Measurements from ENCODE around the gene CDCA5.
A peak's percentile ranks its signal among the peaks of the same experiment; 100 is the strongest.
"Not testable (repeated sequence)": the region's sequence is repeated elsewhere in the genome, so short reads cannot be mapped to it uniquely, and the experiment has no call there.

Gene CDCA5

DNA sequence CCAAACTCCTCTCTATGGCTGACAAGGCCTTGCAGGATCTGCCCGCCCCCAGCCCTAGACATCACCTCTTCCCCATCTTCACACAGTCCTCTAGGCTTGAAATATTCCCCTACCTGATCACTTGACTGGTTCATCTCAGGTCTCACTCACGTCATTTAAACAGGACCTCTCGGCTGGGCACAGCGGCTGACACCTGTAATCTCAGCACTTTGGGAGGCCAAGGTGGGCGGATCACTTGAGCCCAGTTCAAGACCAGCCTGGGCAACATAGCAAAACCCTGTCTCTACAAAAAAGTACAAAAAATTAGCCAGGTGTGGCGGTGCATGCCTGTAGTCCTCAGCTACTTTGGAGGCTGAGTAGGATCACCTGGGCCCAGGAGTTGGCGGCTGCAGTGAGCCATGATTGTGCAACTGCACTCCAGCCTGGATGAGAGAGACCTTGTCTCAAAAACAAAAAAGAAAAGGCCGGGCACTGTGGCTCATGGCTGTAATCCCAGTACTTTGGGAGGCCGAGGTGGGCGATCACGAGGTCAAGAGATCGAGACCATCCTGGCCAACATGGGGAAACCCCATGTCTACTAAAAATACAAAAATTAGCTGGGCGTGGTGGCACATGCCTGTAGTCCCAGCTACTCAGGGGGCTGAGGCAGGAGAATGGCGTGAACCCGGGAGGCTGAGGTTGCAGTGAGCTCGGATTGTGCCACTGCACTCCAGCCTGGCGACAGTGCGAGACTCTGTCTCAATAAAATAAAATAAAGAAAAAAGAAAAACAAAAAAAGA is 35.2 kb upstream of the CDCA5 start:
- not testable (repeated sequence) for DNase-seq

DNA sequence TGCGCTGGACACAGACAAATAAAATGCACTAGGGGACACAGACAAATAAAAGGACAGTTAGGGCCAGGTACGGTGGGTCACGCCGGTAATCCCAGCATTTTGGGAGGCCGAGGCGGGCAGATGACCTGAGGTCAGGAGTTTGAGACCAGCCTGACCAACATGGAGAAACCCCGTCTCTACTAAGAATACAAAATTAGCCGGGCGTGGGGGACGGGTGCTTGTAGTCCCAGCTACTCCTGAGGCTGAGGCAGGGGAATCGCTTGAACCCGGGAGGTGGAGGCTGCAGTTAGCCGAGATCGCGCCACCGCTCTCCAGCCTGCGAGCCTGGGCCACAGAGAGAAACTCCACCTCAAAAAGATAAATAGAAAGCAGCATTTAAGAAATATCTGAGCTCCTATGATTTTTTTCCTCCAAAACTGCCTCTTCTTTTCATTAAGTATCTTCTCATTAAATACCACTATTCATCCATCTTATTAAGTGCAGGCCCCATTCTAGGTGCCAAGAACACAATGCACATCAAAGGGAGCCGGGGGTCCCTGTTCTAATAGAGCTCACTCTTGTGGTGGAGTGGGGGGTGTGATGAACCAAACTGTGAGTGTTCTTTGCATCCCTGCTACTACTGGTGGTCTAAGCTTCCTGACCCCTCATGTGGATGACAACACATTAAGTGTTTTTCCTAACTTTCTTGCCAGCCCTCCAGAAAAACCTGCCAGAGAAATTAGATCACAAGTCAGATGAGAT is 34.4 kb upstream of the CDCA5 start:
- no peak for DNase-seq

- peak; percentile 98 to 100 (median 100) for DNase-seq
Observed at GRCh38 chr11:65117206-65118096, 33.6 kb upstream of the CDCA5 start, which contains the start of gene ZNHIT2. Gene ZNHIT2, minus strand, starts transcription at chr11:65117701. Its CDS starts 48 bp downstream, at chr11:65117653.

DNA sequence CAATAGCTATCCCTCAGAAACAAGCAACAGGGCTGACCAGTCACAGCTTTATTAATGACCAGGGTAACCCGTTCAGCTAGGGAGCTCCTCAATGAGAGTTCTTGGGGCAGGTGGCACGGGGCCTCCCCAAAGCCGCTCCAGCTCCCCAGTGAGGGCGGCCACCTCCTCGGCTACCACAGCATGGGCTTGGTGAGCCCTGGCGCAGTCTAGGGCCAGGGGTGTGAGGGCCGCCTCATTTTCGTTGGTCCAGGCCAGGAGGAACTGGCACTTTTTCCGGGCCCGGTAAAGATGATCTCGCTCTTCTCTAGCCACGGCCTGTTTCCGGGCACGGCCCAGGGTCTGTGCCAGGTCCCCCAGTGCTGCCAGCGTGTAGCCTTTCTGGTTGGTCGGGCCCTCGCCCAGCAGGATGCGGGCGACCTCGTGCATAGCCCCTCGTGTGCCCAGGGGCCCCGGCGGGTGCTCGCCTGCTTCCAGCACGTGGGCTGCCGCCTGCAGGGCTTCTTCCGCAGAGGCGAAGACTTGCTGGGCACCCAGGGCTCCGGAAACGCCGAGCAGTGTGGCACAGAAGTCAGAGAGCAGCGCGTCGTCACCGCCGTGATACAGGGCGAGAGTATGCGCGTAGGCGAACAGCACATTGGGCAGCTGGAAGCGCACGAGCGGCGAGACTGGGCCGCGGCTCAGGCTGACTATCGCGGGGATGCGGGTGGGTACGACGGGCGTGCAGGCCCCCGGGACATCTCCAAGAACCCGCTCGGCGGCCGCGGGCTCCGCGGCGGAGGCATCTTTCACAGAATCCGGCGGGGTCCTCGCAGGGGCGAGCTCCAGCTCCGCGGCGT is 32.7 kb upstream of the CDCA5 start:
- DNase-seq, result peak; percentile 52 to 74 (median 60)

DNA sequence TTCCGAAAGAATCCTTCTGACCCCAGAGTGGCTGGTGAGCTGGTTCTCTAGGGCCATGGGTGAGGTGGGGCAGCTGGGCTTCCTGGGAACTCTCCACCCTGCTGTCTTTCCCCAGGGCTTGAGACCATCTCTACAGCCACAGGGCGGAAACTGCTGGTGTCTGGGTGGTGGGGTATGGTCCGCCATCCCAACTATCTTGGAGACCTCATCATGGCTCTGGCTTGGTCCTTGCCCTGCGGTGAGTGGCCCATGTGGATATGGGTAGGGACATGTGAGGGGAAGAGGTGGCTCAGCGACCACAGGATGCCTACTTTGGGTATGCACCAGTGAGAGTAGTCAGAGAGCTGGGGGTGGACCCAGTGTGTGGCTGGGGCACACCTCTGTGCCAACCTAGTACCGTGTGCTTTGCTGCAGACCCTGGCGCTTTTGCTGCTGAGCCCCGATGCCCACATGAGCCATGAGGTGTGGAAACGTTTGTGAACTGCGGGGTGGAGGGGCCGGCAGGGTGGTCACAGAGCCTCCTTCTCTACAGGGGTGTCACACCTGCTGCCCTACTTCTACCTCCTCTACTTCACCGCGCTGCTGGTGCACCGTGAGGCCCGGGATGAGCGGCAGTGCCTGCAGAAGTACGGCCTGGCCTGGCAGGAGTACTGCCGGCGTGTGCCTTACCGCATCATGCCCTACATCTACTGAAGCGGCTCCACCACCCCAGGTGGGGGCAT is 31.7 kb upstream of the CDCA5 start:
- DNase-seq, result no peak

DNA sequence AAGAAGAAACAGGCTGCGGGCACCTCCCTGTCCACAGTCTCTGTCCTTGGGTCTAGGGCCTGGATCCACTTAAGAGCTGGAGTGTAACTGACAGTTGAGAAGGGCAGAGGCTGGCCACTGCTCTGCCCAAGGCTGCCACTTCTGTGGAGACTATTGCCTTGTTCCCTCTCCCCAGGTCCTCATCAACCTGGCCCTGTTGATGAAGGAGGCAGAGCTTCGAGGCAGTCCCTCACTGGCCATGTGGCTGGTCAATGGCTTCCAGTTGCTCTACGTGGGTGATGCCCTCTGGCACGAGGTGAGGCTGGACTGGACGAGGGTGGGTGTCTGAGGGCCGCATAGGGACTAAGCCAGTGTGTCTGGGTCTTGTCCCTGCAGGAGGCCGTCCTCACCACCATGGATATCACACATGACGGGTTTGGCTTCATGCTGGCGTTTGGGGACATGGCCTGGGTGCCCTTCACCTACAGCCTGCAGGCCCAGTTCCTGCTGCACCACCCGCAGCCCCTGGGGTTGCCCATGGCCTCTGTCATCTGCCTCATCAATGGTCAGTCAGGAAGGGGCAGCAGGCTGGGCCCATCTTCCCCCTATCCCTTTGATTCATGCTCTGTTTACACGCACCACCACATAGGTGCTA is 30.8 kb upstream of the CDCA5 start:
- no peak for DNase-seq

GRCh38 chr11:65113839-65114238 is 30.0 kb upstream of the CDCA5 start:
- DNase-seq, result no peak

DNA sequence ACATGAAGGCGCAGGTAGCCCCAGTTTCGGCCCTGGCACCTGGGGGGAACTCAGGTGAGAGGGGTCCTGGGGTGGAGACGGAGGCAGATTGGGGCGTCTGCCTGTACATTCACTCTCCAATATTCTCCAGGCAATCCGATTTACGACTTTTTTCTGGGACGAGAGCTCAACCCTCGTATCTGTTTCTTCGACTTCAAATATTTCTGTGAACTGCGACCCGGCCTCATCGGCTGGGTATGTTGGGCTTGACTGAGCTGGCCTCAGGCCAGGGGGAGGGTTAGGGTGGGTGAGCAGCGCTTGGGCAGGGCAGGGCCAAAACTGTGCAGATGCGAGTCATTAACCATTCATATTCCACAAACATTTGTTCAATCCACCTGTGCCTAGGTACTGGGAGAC is 29.5 kb upstream of the CDCA5 start:
- DNase-seq, result no peak

GRCh38 chr11:65112546-65113360 is 28.9 kb upstream of the CDCA5 start:
- peak; percentile 61 to 84 (median 70) for DNase-seq

DNA sequence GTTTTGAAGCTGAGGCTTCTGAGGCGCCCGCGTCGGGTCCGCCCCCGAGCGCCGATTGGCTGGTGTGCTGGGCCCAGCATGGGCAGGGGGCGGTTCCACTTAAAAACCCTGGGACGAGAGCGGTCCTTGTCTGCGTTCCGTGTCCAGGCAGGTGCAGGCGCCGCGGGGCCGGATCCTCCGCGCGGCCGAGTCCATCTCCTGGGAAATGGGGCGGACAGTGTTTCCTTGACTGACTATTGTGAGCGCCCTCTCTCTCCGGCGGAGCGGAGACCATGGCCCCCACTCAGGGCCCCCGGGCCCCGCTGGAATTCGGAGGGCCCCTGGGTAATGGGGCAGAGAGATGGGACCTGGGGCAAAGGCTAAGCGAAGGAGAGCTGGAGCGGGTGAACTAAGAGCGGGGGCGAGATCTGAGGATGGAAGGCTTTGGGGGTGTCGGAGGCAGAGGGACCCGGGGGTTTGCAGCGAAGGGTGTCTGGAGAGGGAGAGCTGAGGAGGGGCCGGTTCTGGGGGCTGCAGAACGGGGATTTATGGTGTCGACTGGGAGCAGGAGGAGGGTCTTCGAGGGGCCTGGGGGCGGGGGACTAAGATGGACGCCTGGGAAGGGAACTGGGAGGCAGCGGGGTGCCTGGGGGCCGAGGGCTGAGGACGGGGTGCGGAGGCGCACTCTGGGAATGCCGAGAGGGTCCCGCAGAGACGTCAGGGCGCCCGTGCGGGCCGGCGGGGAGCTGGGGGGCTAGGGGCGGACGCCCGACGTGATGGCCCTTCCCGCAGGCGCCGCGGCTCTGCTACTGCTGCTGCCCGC is 28.1 kb upstream of the CDCA5 start, which contains the start of gene TM7SF2:
Gene TM7SF2 (plus strand): TSS at position 129 of the 802 bp plus-strand sequence. CDS start 144 bp downstream, at position 273.
- peak; percentile 85 to 94 (median 88) for DNase-seq

- DNase-seq, result no peak
Observed at GRCh38 chr11:65111159-65111743, 27.4 kb upstream of the CDCA5 start.

GRCh38 chr11:65110354-65110861 is 26.6 kb upstream of the CDCA5 start:
- DNase-seq, result peak; percentile 78 to 96 (median 92)

DNA sequence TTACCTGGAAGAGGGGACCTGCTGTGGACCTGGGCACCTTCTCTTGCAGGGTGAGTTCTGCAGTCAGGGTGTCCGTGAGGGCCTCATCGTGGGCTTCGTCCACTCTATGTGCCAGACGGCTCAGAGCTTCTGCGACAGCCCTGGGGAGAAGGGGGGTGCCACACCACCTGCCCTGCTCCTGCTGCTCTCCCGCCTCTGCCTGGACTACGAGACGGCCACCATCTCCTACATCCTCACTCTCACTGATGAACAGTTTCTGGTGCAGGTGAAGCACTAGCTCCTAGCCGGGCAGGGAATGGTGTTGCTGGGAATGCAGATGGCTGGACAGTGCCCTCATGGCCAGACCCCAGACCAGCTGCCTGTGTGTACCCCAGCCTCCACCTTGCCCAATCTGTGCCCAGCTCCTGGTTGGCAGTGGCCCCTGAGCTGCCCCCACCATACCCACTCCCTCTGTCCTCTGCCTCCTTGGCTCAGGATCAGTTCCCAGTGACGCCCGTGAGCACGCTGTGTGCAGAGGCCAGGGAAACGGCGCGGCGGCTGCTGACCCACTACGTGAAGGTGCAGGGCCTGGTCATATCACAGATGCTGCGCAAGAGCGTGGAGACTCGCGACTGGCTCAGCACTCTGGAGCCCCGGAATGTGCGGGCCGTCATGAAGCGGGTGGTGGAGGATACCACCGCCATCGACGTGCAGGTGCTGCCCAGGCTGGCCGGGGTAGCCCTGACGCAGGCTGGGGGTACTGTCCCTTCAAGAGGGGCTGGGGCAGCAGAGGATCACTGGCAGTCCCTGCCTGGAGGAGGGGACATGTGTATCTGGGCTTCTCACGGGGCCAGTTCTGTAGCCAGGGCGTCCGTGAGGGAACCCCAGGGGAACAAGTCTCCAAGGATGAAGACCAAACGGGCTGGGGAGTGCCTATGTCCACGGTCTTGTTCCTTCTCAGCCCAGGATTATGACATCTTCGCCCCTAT is 25.7 kb upstream of the CDCA5 start:
- no peak for DNase-seq

GRCh38 chr11:65108469-65109123 is 24.8 kb upstream of the CDCA5 start:
- DNase-seq, result no peak

DNA sequence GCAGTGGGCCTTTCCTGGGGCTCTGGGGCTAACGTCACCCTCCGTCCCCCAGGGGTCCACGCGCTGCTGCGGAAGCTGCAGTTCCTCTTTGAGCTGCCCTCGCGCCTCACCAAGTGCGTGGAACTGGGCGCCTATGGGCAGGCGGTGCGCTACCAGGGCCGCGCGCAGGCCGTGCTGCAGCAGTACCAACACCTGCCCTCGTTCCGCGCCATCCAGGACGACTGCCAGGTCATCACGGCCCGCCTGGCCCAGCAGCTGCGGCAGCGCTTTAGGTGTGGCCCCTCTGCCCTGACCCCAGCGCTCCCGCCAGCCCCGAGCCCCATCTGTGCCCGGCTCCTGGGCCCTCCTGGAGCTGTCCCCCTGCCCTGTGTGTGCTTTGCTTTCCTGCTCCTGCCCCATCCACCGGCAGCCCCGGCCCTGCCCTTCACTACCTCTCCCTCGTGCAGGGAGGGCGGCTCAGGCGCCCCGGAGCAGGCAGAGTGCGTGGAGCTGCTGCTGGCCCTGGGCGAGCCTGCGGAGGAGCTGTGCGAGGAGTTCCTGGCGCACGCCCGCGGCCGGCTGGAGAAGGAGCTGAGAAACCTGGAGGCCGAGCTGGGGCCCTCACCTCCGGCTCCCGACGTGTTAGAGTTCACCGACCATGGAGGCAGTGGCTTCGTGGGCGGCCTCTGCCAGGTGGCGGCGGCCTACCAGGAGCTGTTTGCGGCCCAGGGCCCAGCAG is 24.1 kb upstream of the CDCA5 start:
- DNase-seq, result no peak

- DNase-seq, result no peak
Observed at GRCh38 chr11:65107078-65107477, 23.2 kb upstream of the CDCA5 start.

Data from stimulated activated naive CD4-positive, alpha-beta T cell (primary cell).